Central memory CD4-positive, alpha-beta T cell (primary cell): Measurements from ENCODE around the gene RFLNA.

Experiments
- DNase-seq: peaks from one replicate; pipeline ENCODE4 v3.0.0; 2022

Gene RFLNA

DNA sequence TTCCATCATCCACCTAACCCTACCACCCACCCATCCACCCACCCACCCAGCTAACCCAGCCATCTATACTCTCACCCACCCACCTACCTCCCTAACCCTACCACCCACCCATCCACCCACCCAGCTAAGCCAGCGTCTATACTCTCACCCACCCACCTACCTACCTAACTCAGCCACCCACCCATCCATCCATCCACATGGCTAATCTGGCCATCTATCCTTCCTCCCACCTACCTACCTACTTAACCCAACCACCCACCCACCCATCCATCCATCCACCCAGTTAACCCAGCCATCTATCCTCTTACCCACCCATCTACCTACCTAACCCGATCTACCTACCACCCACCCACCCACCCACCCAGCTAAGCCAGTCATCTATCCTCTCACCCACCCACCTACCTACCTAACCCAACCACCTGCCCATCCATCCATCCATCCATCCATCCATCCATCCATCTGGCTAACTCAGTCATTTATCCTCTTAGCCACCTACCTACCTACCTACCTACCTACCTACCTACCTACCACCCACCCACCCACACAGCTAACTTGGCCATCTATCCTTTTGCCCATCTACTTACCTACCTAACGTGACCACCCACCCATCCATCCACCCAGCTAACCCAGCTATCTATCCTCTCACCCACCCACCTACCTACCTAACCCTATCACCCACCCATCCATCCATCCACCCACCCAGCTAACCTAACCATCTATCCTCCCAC lies 44.1 kb downstream of the RFLNA start:
- DNase-seq, result no peak

GRCh38 chr12:124340080-124340900 lies 45.4 kb downstream of the RFLNA start:
- DNase-seq, result no peak

- DNase-seq, result no peak
Measured at GRCh38 chr12:124341645-124342069, 46.8 kb downstream of the RFLNA start.

DNA sequence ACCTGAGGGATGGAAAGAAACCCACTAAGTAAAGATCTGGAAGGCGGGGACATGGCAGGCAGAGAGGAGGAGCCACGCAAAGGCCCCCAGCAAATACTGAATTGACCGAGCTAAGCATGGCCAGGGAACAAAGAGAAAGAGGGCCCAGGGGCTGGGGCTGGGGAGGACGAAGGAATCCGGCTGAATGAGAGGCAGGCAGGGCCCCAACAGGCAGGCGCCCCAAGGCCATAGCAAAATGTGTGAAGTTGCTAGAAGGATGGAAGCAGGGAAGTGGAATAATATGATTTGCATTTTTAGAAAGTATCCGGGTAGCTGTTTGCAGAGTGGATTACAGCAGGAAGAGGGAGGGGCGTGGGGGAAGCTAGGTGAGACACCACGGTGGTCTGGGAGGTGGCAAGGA lies 49.1 kb downstream of the RFLNA start:
- no peak for DNase-seq

DNA sequence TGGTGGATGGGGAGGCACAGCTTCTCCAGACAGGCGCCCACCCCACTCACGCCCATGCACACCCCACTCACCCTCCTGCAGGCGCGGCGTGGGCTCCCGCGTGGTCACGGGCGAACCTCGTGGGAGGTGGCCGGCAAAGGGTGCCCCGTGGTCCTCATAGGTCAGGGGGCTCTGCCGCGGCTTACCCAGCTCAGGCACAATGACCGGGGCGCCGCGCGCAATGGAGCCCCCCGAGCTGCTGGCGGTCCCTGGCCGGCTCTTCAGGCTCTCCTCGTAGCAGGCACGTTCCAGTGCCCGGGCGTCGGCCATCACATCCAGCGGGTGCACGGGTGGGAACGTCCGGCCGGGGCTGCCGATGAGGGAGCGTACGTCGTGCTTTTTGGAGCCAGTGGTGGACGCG lies 49.6 kb downstream of the RFLNA start:
- DNase-seq, result no peak

- no peak for DNase-seq
Measured at GRCh38 chr12:124345795-124346194, 50.9 kb downstream of the RFLNA start.

DNA sequence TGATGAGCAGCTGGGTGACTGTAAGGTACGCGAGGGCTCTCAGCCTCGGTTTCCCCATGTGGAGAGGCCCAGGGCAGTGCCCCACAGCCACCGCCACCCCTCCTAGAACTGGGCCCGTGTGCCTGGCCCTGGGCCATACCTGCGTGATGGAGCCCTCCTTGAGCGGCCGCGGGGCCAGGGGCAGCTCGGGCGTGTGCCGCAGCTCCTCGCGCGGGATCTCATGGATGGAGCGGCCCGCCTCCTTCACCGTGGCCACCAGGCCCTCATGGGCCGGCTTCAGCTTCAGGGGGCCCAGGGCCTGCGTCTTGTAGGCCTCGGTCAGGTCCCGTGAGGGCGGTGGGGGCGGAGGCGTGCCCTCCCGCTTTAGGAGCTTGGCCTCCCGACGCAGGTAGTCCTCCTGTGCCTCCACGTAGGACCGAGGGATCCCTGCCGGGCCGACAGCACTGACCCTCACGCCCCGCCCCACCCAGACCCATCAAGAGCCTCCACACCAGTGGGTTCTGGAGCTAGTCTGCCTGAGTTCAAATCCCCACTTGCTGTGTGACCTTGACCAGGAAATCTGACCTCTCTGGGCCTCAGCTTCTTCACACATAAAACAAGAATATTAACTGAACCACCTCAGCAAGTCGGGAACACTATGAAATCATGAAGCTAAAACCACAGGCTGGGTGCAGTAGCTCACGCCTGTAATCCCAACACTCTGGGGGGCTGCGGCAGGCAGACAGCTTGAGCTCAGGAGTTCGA lies 51.7 kb downstream of the RFLNA start:
- DNase-seq, result no peak

GRCh38 chr12:124347335-124347734 lies 52.4 kb downstream of the RFLNA start:
- DNase-seq, result no peak

GRCh38 chr12:124347805-124348658 lies 53.1 kb downstream of the RFLNA start:
- DNase-seq, result no peak

DNA sequence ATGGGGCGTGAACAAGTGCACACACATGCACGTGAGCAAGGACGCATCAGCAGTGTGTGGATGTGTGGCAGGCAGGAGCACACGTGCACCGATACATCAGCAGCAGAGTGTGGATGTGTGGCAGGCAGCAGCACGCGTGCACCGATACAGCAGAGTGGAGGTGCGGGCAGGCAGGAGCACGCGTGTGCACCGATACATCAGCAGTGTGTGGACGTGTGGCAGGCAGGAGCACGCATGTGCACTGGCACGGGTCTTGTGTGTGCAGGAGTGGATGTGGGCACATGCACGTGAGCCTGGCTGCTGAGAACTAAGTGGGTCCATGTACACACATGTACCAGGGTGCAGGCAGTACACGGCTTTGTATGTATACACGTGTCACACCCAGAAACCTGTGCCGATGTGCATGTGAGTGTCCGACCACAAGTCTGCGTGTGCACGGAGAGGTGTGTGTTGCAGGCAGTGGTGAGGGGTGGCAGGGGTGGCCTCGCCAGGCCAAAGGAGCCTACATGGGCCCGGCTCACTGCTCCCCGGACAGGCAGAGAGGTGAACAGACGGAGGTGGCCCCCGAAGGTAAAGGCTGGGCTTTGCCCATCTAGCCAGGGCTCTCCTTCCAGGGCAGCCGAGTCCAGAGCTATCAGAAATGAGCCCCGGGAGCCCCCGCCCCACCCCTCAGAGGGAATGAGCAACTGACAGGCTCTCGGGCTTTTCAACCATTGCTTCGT lies 53.9 kb downstream of the RFLNA start:
- DNase-seq, result no peak

DNA sequence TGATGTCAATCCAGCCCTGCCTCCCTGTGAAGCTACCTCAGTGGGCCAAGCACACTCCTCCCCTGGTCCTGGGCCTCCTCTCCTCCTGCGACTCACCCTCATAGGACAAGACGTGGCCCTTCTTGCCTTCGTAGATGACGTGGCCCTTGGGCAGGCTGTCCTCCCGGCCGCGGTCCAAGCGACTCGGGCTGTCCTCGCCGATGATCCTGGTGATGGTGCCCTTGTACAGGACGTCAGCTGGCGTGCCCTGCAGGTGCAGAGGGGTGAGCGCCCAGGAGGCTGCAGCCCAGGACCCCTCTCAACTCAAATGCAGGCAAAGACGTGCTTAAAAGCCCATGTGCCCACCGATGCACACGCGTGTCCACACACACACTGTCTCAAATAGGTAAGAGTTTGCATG lies 55.6 kb downstream of the RFLNA start:
- DNase-seq, result no peak

DNA sequence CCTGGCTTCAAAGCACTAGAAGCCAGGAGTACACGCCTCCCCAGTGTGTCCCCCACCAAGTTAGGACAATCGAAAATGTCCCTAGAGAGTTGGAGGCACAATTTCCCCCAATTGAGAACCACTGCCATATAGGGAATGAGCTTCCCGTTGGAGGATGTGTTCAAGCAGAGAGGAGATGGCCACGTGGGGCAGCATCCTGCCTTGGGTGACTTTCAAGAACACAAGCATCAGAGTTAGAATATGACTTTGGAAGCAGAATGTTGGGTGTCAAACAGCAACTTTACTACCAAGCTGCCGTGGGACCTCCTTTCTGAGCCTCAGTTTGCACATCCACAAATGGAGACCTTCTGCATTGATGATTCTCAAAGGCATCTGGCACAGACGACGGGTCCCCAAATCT lies 56.5 kb downstream of the RFLNA start:
- DNase-seq, result no peak

GRCh38 chr12:124352257-124352656 lies 57.4 kb downstream of the RFLNA start:
- no peak for DNase-seq

- DNase-seq, result no peak
Measured at GRCh38 chr12:124352839-124353238, 57.9 kb downstream of the RFLNA start.

GRCh38 chr12:124354400-124354799 lies 59.5 kb downstream of the RFLNA start:
- DNase-seq, result no peak

- DNase-seq, result no peak
Measured at GRCh38 chr12:124356221-124356620, 61.3 kb downstream of the RFLNA start.

GRCh38 chr12:124357616-124358015 lies 62.7 kb downstream of the RFLNA start:
- no peak for DNase-seq

DNA sequence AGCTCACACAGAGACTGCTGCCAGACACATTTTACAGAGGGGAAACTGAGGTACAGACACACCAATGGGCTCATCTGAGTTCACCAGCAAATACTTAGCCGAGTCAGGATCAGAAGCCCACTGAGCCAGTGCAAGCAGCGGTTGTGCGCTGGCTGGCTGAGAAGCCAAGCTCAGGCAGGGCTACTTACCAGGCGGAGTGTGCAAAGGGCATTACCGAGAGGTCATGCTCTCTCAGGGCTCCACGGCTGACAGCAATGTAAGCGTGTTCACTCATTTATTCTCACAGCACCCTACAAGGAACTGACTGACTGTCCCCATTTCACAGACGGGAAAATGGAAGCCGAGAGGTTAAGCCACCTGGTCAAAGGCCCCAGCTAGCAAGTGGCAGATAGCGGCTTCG lies 63.7 kb downstream of the RFLNA start:
- no peak for DNase-seq

GRCh38 chr12:124359671-124360581 lies 65.0 kb downstream of the RFLNA start:
- DNase-seq, result no peak

DNA sequence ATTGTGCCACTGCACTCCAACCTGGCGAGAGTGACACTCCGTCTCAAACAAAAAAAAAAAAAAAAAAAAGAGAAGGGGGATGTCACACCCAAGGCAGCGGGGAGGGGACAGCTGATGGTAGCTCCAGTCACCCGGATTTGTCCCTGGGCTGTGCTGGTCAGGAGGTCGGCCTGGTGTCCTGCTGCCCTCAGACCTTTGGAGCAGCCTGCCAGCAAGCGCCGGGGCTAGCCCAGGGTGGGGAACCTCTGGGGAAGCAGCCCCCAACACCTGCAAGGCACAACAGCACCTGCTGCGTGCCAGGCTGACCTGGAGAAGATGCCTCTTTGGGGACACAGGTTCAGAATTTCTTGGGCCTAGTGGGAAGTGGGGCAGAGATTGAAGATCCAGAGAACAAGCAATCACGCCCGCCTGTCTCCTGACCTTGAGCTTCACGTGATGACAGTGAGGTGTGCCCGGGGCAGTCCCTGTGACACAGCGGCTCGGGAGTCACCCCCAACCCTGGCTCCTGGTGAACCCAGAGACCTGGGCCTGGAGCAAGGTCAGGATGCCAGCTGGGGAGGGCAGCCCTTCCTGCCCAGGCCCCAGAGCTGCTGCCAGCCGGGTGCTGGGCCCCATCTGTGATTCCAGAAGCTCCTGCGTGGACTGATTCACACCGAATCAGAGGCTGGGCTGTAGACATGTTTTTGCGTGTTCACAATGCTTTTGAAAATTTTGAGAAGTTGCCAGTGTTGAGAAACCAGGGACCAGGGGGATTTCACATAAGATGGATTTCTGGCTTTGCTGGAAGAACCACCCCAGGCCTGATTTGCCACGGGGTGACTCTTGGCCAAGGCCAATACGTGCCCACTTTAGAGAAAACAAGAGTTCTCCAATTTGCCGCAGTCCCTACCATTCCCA lies 66.4 kb downstream of the RFLNA start:
- DNase-seq, result no peak
